DOHH2 (cell line): ENCODE data around the gene POU2F3.

Source experiments
- CTCF ChIP-seq: fragments of 200-600 bp; sonication (generic); IDR thresholded peaks from one replicate; pipeline ENCODE4 v1.5.1; 2014; ENCODE audit warnings: antibody characterized with exemption, mild to moderate bottlenecking, low read depth, low read length; ENCODE audit not compliant: poor library complexity, severe bottlenecking
- EZH2phosphoT487 ChIP-seq: fragments of 200-600 bp; sonication (generic); IDR thresholded peaks from 2 replicates; pipeline ENCODE4 v1.6.1; 2017; ENCODE audit warnings: borderline replicate concordance, mild to moderate bottlenecking, antibody characterized with exemption, low read length, moderate library complexity, mixed read lengths

- no peak for TF ChIP-seq CTCF
- no peak for TF ChIP-seq EZH2phosphoT487
Observed at GRCh38 chr11:120240866-120241265, 926 bp downstream of the POU2F3 start.
